Keratinocyte (primary cell): ENCODE results near the gene STX3. TPM values are rescaled to one million over a fixed set of nuclear protein-coding genes. Genes with fewer than 3 reads are reported as not detected.
"Not testable (repeated sequence)": the region's sequence is repeated elsewhere in the genome, so short reads cannot be mapped to it uniquely, and the experiment has no call there.

Source experiments
- DNase-seq: peaks from one replicate; pipeline ENCODE4 v3.0.0-alpha.2; 2011; ENCODE audit warnings: low read depth, missing footprints, low spot score
- FAIRE-seq: peaks from 2 replicates; lab custom pipeline; 2011; peaks lifted over from hg19 to GRCh38; lab: Jason Lieb, UNC
- H2AFZ ChIP-seq: 2 replicates; pipeline ENCODE4 v1.6.0; 2012; ENCODE audit warnings: low read length, control low read depth, inconsistent platforms; ENCODE audit not compliant: control insufficient read depth
- H3K27ac ChIP-seq: 2 replicates; pipeline ENCODE4 v1.5.1; 2011; ENCODE audit warnings: low read length; ENCODE audit not compliant: control insufficient read depth, insufficient read depth
- H3K27me3 ChIP-seq: 3 replicates; pipeline ENCODE4 v1.6.0; 2011; ENCODE audit warnings: low read length; ENCODE audit not compliant: control insufficient read depth, insufficient read depth; ENCODE audit errors: extremely low read depth
- H3K36me3 ChIP-seq, 2 experiments: 2 replicates in 1 of 2; 3 replicates in 1 of 2; pipeline ENCODE4 v1.5.1; 2011; ENCODE audit warnings: low read length in 2 of 2, mild to moderate bottlenecking in 1 of 2; ENCODE audit not compliant: control insufficient read depth in 2 of 2, insufficient read depth in 2 of 2; ENCODE audit errors: extremely low read depth in 1 of 2
- H3K4me1 ChIP-seq: 3 replicates; pipeline ENCODE4 v1.5.1; 2011; ENCODE audit warnings: low read length; ENCODE audit not compliant: control insufficient read depth, insufficient read depth; ENCODE audit errors: extremely low read depth
- H3K4me2 ChIP-seq: 3 replicates; pipeline ENCODE4 v1.6.0; 2011; ENCODE audit warnings: low read depth, low read length; ENCODE audit not compliant: control insufficient read depth, insufficient read depth; ENCODE audit errors: extremely low read depth
- H3K4me3 ChIP-seq, 3 experiments: fragments of 200-600 bp in 1 of 3; sonication (generic) in 1 of 3; 2 replicates in 2 of 3; 3 replicates in 1 of 3; pipeline ENCODE4 v1.5.1; 2011 to 2016; ENCODE audit warnings: low read length in 3 of 3, mild to moderate bottlenecking in 3 of 3, control low read depth in 2 of 3, inconsistent platforms in 1 of 3, low read depth in 1 of 3, mixed read lengths in 1 of 3, mixed run types in 1 of 3, moderate library complexity in 1 of 3; ENCODE audit not compliant: control insufficient read depth in 2 of 3, insufficient read depth in 2 of 3; ENCODE audit errors: extremely low read depth in 1 of 3
- H3K79me2 ChIP-seq: 2 replicates; pipeline ENCODE4 v1.6.0; 2012; ENCODE audit warnings: low read length; ENCODE audit not compliant: control insufficient read depth, insufficient read depth
- H3K9ac ChIP-seq: 3 replicates; pipeline ENCODE4 v1.6.0; 2011; ENCODE audit warnings: low read length; ENCODE audit not compliant: control insufficient read depth, insufficient read depth; ENCODE audit errors: extremely low read depth
- H3K9me1 ChIP-seq: 3 replicates; pipeline ENCODE4 v1.6.0; 2011; ENCODE audit warnings: low read length; ENCODE audit not compliant: control insufficient read depth, insufficient read depth; ENCODE audit errors: extremely low read depth
- H3K9me3 ChIP-seq: 2 replicates; pipeline ENCODE4 v1.5.1; 2012; ENCODE audit warnings: low read depth, low read length; ENCODE audit not compliant: control insufficient read depth
- H4K20me1 ChIP-seq: 3 replicates; pipeline ENCODE4 v1.6.0; 2011; ENCODE audit warnings: low read length; ENCODE audit not compliant: control insufficient read depth, insufficient read depth; ENCODE audit errors: extremely low read depth
- CTCF ChIP-seq, 3 experiments: IDR thresholded peaks in 1 of 3; conservative IDR thresholded peaks in 1 of 3; optimal IDR thresholded peaks in 1 of 3; 2 replicates in 2 of 3; 3 replicates in 1 of 3; pipeline versions ENCODE3 to v1.5.1; 2011; ENCODE audit warnings: low read length in 3 of 3, mild to moderate bottlenecking in 3 of 3, moderate library complexity in 2 of 3, control low read depth in 1 of 3, inconsistent platforms in 1 of 3; ENCODE audit not compliant: insufficient read depth in 2 of 3; ENCODE audit errors: extremely low read depth in 1 of 3
- EZH2 ChIP-seq: IDR thresholded peaks from one replicate; pipeline ENCODE4 v1.6.1; 2012; ENCODE audit warnings: inconsistent platforms, mild to moderate bottlenecking, low read length, moderate library complexity
- dilution Hi-C: fragments of 300-500 bp; cut with MboI; formaldehyde crosslinking; loops from one replicate; pipeline ENCODE4 v1.7.0; 2020; ENCODE audit warnings: low sequenced_read_pairs; ENCODE audit not compliant: extremely low pct_ligation_motif_present
- polyA plus RNA-seq, 5 experiments: library from polyadenylated mRNA; depleted of rRNA in 3 of 5; stranded (reverse) in 3 of 5; stranded (forward) in 1 of 5; unstranded in 1 of 5; fragments of >200 nt; gene quantifications; 1 replicate in 1 of 5; 2 replicates in 3 of 5; 3 replicates in 1 of 5; pipeline versions ENCODE4 v1.2.1 to v1.2.3, GENCODE V29; 2011 to 2012; ENCODE audit warnings: missing spikeins in 2 of 5, low read depth in 1 of 5, low replicate concordance in 1 of 5

Gene STX3
- polyA plus RNA-seq, 1 donor (not counting 4 experiments of a cell fraction or from before 2014, with no cell fraction given), result 48.0 TPM

- Histone ChIP-seq H3K4me2 (no peak overlapping the region), H3K9me1 (no peaks in the 10 kb centered on the region), H3K27ac (no peak overlapping the region), H3K9ac (no peak overlapping the region), H3K9me3 (no peaks in the 10 kb centered on the region), H3K36me3 (no peaks in the 10 kb centered on the region), H2AFZ (no peak overlapping the region), H3K79me2 (no peaks in the 10 kb centered on the region), H3K4me3 (no peak overlapping the region), H4K20me1 (no peaks in the 10 kb centered on the region), H3K4me1 (no peaks in the 10 kb centered on the region), H3K27me3 (no peaks in the 10 kb centered on the region)
- TF ChIP-seq CTCF (optimal IDR thresholded peaks at IDR 0.05 in 1 of 3, IDR thresholded peaks at IDR 0.05 in 1 of 3, conservative IDR thresholded peaks at IDR 0.05 in 1 of 3; ENCODE audit: extremely low read depth in 1 of 3, insufficient read depth in 2 of 3, low read length in 3 of 3), result no peak
- TF ChIP-seq EZH2, result no peak
- dilution Hi-C loops, result no loop called here
- DNase-seq (no peak), FAIRE-seq (no peak)
Measured at GRCh38 chr11:59847626-59848025, 92.5 kb downstream of the STX3 start.

- H3K9me1 ChIP-seq, DNase-seq, H3K27me3 ChIP-seq, H3K4me2 ChIP-seq, H3K9ac ChIP-seq, FAIRE-seq, H3K36me3 ChIP-seq, dilution Hi-C loops, H3K27ac ChIP-seq, H4K20me1 ChIP-seq, H3K4me1 ChIP-seq, H2AFZ ChIP-seq, H3K79me2 ChIP-seq, H3K4me3 ChIP-seq, H3K9me3 ChIP-seq: not testable (repeated sequence)
Measured at GRCh38 chr11:59848439-59848838, 93.3 kb downstream of the STX3 start.

- Histone ChIP-seq H3K79me2 (no peaks in the 10 kb centered on the region), H3K4me2 (no peak overlapping the region), H3K9me3 (no peaks in the 10 kb centered on the region), H4K20me1 (no peaks in the 10 kb centered on the region), H3K27ac (no peak overlapping the region), H3K36me3 (no peaks in the 10 kb centered on the region), H3K4me3 (no peak overlapping the region), H3K9me1 (no peaks in the 10 kb centered on the region), H2AFZ (no peak overlapping the region), H3K27me3 (no peaks in the 10 kb centered on the region), H3K9ac (no peak overlapping the region), H3K4me1 (no peaks in the 10 kb centered on the region)
- DNase-seq (no peak), FAIRE-seq (no peak)
- dilution Hi-C loops, result no loop called here
- no peak for TF ChIP-seq EZH2
- TF ChIP-seq CTCF (optimal IDR thresholded peaks at IDR 0.05 in 1 of 3, IDR thresholded peaks at IDR 0.05 in 1 of 3, conservative IDR thresholded peaks at IDR 0.05 in 1 of 3; ENCODE audit: extremely low read depth in 1 of 3, insufficient read depth in 2 of 3, low read length in 3 of 3), result no peak
Measured at GRCh38 chr11:59849129-59849528, 94.0 kb downstream of the STX3 start.

- dilution Hi-C loops, H3K27me3 ChIP-seq, H3K9me1 ChIP-seq, H3K79me2 ChIP-seq, H3K4me2 ChIP-seq, H3K4me3 ChIP-seq, H4K20me1 ChIP-seq, FAIRE-seq, H3K4me1 ChIP-seq, H3K9ac ChIP-seq, DNase-seq, H3K36me3 ChIP-seq, H3K27ac ChIP-seq, H2AFZ ChIP-seq, H3K9me3 ChIP-seq: not testable (repeated sequence)
Measured at GRCh38 chr11:59849551-59849950, 94.4 kb downstream of the STX3 start.
